NCI-H146 (cell line): ENCODE measurements around the gene AFAP1.
A peak's percentile ranks its signal among the peaks of the same experiment; 100 is the strongest.

Experiments
- DNase-seq: peaks from one replicate; lab custom pipeline; 2025; lab: John Stamatoyannopoulos, UW

Gene AFAP1

GRCh38 chr4:7803992-7804755, 135.5 kb downstream of the AFAP1 start:
- DNase-seq: peak; percentile 52

- DNase-seq: no peak
Observed at GRCh38 chr4:7803371-7803770, 136.3 kb downstream of the AFAP1 start.

GRCh38 chr4:7802093-7802726, 137.5 kb downstream of the AFAP1 start:
- DNase-seq: peak; percentile 57

GRCh38 chr4:7801641-7802040, 138.0 kb downstream of the AFAP1 start:
- no peak for DNase-seq

- DNase-seq: no peak
Observed at GRCh38 chr4:7801001-7801400, 138.7 kb downstream of the AFAP1 start.

- DNase-seq: no peak
Observed at GRCh38 chr4:7800410-7800809, 139.3 kb downstream of the AFAP1 start.

- DNase-seq: no peak
Observed at GRCh38 chr4:7799736-7800135, 139.9 kb downstream of the AFAP1 start.

- no peak for DNase-seq
Observed at GRCh38 chr4:7799306-7799705, 140.4 kb downstream of the AFAP1 start.

- no peak for DNase-seq
Observed at GRCh38 chr4:7798178-7798995, 141.3 kb downstream of the AFAP1 start.

GRCh38 chr4:7797330-7797729, 142.3 kb downstream of the AFAP1 start:
- no peak for DNase-seq

- no peak for DNase-seq
Observed at GRCh38 chr4:7795983-7796382, 143.7 kb downstream of the AFAP1 start.

- no peak for DNase-seq
Observed at GRCh38 chr4:7793186-7793585, 146.5 kb downstream of the AFAP1 start.

GRCh38 chr4:7792616-7793015, 147.0 kb downstream of the AFAP1 start:
- DNase-seq: no peak

- no peak for DNase-seq
Observed at GRCh38 chr4:7790999-7791398, 148.7 kb downstream of the AFAP1 start.

- DNase-seq: no peak
Observed at GRCh38 chr4:7790023-7790422, 149.6 kb downstream of the AFAP1 start.

- no peak for DNase-seq
Observed at GRCh38 chr4:7788694-7789425, 150.8 kb downstream of the AFAP1 start.

GRCh38 chr4:7788193-7788592, 151.5 kb downstream of the AFAP1 start:
- no peak for DNase-seq

GRCh38 chr4:7787681-7788141, 151.9 kb downstream of the AFAP1 start:
- DNase-seq: no peak

- DNase-seq: no peak
Observed at GRCh38 chr4:7787067-7787466, 152.6 kb downstream of the AFAP1 start.

- DNase-seq: no peak
Observed at GRCh38 chr4:7786517-7786916, 153.1 kb downstream of the AFAP1 start.

GRCh38 chr4:7786040-7786439, 153.6 kb downstream of the AFAP1 start:
- no peak for DNase-seq

GRCh38 chr4:7785017-7785416, 154.6 kb downstream of the AFAP1 start:
- no peak for DNase-seq
